Hepatocyte (in vitro differentiated cells): ENCODE results near the gene GGT6. TPM values are rescaled to one million over a fixed set of nuclear protein-coding genes. Genes with fewer than 3 reads are reported as not detected.
"Not testable (repeated sequence)": the region's sequence is repeated elsewhere in the genome, so short reads cannot be mapped to it uniquely, and the experiment has no call there.

Source experiments
- DNase-seq: peaks from one replicate; pipeline ENCODE4 v3.0.0-alpha.2; 2016; ENCODE audit warnings: low spot score
- H2AFZ ChIP-seq: fragments of 200-600 bp; sonication (generic); 2 replicates; pipeline ENCODE4 v1.6.0; 2016; ENCODE audit warnings: antibody characterized with exemption, mild to moderate bottlenecking
- H3K27ac ChIP-seq: fragments of 200-600 bp; sonication (generic); 2 replicates; pipeline ENCODE4 v1.5.1; 2016; ENCODE audit warnings: mild to moderate bottlenecking
- H3K27me3 ChIP-seq: fragments of 200-600 bp; sonication (generic); 2 replicates; pipeline ENCODE4 v1.6.1; 2016
- H3K36me3 ChIP-seq: fragments of 200-600 bp; sonication (generic); replicated peaks from 2 replicates; pipeline ENCODE4 v1.5.1; 2016; ENCODE audit warnings: low read depth; ENCODE audit not compliant: insufficient read depth
- H3K4me1 ChIP-seq: fragments of 200-600 bp; sonication (generic); 2 replicates; pipeline ENCODE4 v1.5.1; 2016; ENCODE audit warnings: mild to moderate bottlenecking, moderate library complexity; ENCODE audit not compliant: insufficient read depth
- H3K4me2 ChIP-seq: fragments of 200-600 bp; sonication (generic); 2 replicates; pipeline ENCODE4 v1.6.0; 2016
- H3K4me3 ChIP-seq: fragments of 200-600 bp; sonication (generic); 2 replicates; pipeline ENCODE4 v1.5.1; 2016; ENCODE audit warnings: mild to moderate bottlenecking
- H3K79me2 ChIP-seq: fragments of 200-600 bp; sonication (generic); 2 replicates; pipeline ENCODE4 v1.6.0; 2017; ENCODE audit warnings: mild to moderate bottlenecking
- H3K9me2 ChIP-seq: fragments of 200-600 bp; sonication (generic); replicated peaks from 2 replicates; pipeline ENCODE4 v1.6.0; 2017; ENCODE audit warnings: mild to moderate bottlenecking; ENCODE audit not compliant: insufficient read depth
- H3K9me3 ChIP-seq: fragments of 200-600 bp; sonication (generic); 2 replicates; pipeline ENCODE4 v1.5.1; 2016; ENCODE audit warnings: low read depth, mild to moderate bottlenecking
- H4K20me1 ChIP-seq: fragments of 200-600 bp; sonication (generic); 2 replicates; pipeline ENCODE4 v1.6.0; 2016; ENCODE audit warnings: mild to moderate bottlenecking; ENCODE audit not compliant: insufficient read depth, poor library complexity, severe bottlenecking
- EZH2 ChIP-seq: fragments of 200-600 bp; sonication (generic); IDR thresholded peaks from 2 replicates; pipeline ENCODE4 v1.6.1; 2016; ENCODE audit warnings: antibody characterized with exemption, mild to moderate bottlenecking, borderline replicate concordance
- EZH2phosphoT487 ChIP-seq: fragments of 200-600 bp; sonication (generic); IDR thresholded peaks from one replicate; pipeline ENCODE4 v1.6.1; 2018; ENCODE audit warnings: antibody characterized with exemption, mild to moderate bottlenecking, low read depth, moderate library complexity; ENCODE audit not compliant: unreplicated experiment, severe bottlenecking
- WGBS: methylation state at CpG from one replicate; pipeline ENCODE4 v1.1.6; 2016; ENCODE audit warnings: low lambda C conversion rate; ENCODE audit errors: missing lambda C conversion rate; 5-methylcytosine and 5-hydroxymethylcytosine counted together
- polyA plus RNA-seq: library from polyadenylated mRNA; unstranded; fragments of >200 nt; fragmentation: Nextera tagmentation; extraction: Ambion mirVana; gene quantifications from 2 replicates; pipeline ENCODE4 v1.2.1, GENCODE V29; 2016
- total RNA-seq: library from RNA; depleted of rRNA; stranded (reverse); fragments of >200 nt; gene quantifications from 2 replicates; pipeline ENCODE4 v1.2.3, GENCODE V29; 2014
- TF ChIP-seq, protein P1 (sequence below): fragments of 200-600 bp; sonication (generic); IDR thresholded peaks from 2 replicates; pipeline ENCODE4 v1.5.1; 2016; ENCODE audit warnings: antibody characterized with exemption, mild to moderate bottlenecking; ENCODE audit not compliant: poor library complexity

The GGT6 gene
- total and polyA plus RNA-seq, 2 experiments from 2014 or later: not detected

DNA sequence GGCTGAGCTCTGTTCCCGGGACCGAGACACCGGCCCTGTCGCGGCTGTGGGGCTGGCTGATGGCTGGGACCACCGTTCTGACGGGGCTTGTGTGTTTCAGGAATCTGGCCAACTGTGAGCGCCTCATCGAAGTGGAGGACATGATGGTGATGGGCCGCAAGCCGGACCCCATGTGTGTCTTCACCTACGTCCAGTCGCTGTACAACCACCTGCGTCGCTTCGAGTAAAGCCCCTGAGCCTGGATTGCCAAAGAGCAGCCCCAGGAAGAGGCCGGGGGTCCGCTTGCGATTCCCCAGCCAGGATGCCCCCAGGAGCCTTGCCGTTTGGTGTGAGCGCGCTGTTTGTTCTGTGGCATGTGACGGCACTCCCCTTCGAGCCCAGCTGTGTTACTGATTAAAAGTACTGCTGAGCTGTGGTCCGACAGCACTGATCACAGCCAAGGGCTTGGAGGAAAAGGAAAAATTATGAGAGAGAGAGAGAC is 46.9 kb upstream of the GGT6 start:
- Histone ChIP-seq H3K9me3 (no peaks in the 10 kb centered on the region), H3K27ac (peak overlapping the region; percentile 89), H3K79me2 (peaks cover 12% of the 10 kb centered on the region), H3K9me2 (no peaks in the 10 kb centered on the region), H4K20me1 (no peaks in the 10 kb centered on the region), H3K27me3 (no peaks in the 10 kb centered on the region), H2AFZ (peak overlapping the region; percentile 35), H3K4me2 (peak overlapping the region; percentile 60), H3K4me1 (peaks cover 63% of the 10 kb centered on the region), H3K36me3 (no peaks in the 10 kb centered on the region), H3K4me3 (no peak overlapping the region)
- TF ChIP-seq, protein P1, sequence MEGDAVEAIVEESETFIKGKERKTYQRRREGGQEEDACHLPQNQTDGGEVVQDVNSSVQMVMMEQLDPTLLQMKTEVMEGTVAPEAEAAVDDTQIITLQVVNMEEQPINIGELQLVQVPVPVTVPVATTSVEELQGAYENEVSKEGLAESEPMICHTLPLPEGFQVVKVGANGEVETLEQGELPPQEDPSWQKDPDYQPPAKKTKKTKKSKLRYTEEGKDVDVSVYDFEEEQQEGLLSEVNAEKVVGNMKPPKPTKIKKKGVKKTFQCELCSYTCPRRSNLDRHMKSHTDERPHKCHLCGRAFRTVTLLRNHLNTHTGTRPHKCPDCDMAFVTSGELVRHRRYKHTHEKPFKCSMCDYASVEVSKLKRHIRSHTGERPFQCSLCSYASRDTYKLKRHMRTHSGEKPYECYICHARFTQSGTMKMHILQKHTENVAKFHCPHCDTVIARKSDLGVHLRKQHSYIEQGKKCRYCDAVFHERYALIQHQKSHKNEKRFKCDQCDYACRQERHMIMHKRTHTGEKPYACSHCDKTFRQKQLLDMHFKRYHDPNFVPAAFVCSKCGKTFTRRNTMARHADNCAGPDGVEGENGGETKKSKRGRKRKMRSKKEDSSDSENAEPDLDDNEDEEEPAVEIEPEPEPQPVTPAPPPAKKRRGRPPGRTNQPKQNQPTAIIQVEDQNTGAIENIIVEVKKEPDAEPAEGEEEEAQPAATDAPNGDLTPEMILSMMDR: no peak
- TF ChIP-seq EZH2: no peak
- no peak for TF ChIP-seq EZH2phosphoT487
- WGBS: 67% methylated on average over 25 of the region's 25 CpGs
- DNase-seq: no peak

DNA sequence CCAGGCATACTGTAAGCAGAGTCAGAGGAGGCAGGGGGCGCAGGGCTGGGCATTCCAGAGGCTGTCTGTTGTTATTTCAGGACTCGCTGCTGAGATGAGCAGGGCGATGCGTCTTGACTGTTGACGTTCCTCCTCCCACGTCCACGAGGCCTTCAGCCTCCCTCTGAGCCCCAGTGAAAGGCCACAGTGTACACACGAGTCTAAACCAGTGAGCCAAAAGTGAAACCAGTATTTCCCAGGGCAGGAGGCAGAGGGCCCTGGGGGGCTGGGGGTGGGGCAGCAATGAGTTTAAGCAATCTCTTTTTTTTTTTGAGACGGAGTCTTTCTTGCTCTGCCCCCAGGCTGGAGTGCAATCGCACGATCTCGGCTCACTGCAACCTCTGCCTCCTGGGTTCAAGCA is 45.4 kb upstream of the GGT6 start:
- H3K36me3 ChIP-seq: no peaks in the 10 kb centered on the region

DNA sequence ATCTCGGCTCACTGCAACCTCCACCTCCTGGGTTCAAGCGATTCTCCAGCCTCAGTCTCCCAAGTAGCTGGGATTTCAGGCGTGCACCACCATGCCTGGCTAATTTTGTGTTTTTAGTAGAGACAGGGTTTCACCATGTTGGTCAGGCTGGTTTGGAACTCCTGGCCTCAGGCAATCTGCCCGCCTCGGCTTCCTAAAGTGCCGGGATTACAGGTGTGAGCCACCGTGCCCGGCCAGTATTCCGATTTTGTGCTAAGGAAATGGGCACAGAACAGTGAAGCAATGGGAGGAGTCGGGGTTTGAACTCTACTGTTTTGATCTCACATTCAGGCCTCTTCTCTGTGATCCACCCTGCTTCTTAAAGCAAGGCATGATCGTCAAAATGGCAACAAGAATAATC is 44.4 kb upstream of the GGT6 start:
- H4K20me1 ChIP-seq, DNase-seq, H2AFZ ChIP-seq, H3K36me3 ChIP-seq, H3K27me3 ChIP-seq, H3K9me2 ChIP-seq, H3K9me3 ChIP-seq, H3K4me3 ChIP-seq: not testable (repeated sequence)
- H3K4me1 ChIP-seq: peaks cover 64% of the 10 kb centered on the region
- peaks cover 14% of the 10 kb centered on the region for H3K79me2 ChIP-seq
- peak overlapping the region; percentile 74 for H3K27ac ChIP-seq
- 85% methylated on average over 11 of the region's 11 CpGs for WGBS
- H3K4me2 ChIP-seq: peak overlapping the region; percentile 20

More for the DNA sequence above, 45.4 kb upstream of the GGT6 start:
- Histone ChIP-seq H3K4me2 (no peak overlapping the region), H3K4me1 (peaks cover 64% of the 10 kb centered on the region), H3K4me3 (no peak overlapping the region), H4K20me1 (no peaks in the 10 kb centered on the region), H3K27me3 (no peaks in the 10 kb centered on the region), H3K79me2 (peaks cover 14% of the 10 kb centered on the region), H2AFZ (no peak overlapping the region), H3K9me3 (no peaks in the 10 kb centered on the region), H3K9me2 (no peaks in the 10 kb centered on the region), H3K27ac (peak overlapping the region; percentile 89)
- TF ChIP-seq, protein P1: no peak
- TF ChIP-seq EZH2phosphoT487: no peak
- TF ChIP-seq EZH2: no peak
- 63% methylated on average over 9 of the region's 12 CpGs for WGBS
- DNase-seq: peak; percentile 61

DNA sequence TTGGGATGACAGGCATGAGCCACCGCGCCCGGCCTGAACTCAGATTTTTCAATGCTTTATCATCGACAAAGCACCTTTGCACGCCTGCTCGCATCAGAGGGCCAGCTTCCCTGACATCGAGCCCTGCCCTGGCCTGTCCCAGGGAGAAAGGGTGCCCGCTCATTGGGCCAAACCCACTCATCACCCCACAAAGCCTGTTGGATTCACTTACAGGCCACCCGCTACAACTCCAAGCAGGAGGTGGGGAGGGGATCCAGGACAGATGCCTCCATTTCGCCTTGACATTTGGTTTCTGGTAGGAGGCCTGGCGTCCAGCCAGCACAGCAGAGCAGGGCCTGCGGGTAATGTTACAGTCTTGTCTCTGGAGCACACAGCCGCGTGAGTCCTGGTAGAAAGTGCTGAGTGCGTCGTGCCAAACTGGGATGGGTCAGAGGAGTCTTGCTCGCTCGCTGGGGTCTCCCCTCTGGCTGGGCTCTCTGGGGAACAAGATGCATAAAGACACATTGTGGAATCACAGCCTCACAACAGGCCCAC is 43.8 kb upstream of the GGT6 start:
- Histone ChIP-seq H3K4me2 (peak overlapping the region; percentile 20), H3K4me3 (no peak overlapping the region), H3K9me2 (no peaks in the 10 kb centered on the region), H3K9me3 (no peaks in the 10 kb centered on the region), H2AFZ (no peak overlapping the region), H3K4me1 (peaks cover 64% of the 10 kb centered on the region), H3K27me3 (no peaks in the 10 kb centered on the region), H3K36me3 (no peaks in the 10 kb centered on the region), H4K20me1 (no peaks in the 10 kb centered on the region), H3K27ac (peak overlapping the region; percentile 74), H3K79me2 (peaks cover 14% of the 10 kb centered on the region)
- peak; percentile 86 for DNase-seq
- TF ChIP-seq, protein P1: no peak
- TF ChIP-seq EZH2phosphoT487 (no peak), EZH2 (no peak)
- WGBS: 58% methylated on average over 18 of the region's 18 CpGs
